Cardiac muscle cell (in vitro differentiated cells and primary cell): ENCODE measurements around the gene ST3GAL3. TPM values are rescaled to one million over a fixed set of nuclear protein-coding genes. Genes with fewer than 3 reads are reported as not detected.

Experiments
- DNase-seq, 2 donors: peaks; one replicate each; pipeline versions ENCODE4 v3.0.0 to v3.0.0-alpha.2; 2010 to 2017; ENCODE audit warnings: low read depth in 1 of 2, low spot score in 1 of 2
- H3K27ac ChIP-seq: fragments of 200-600 bp; sonication (generic); 2 replicates; pipeline ENCODE4 v1.5.1; 2016
- H3K27me3 ChIP-seq: fragments of 200-600 bp; sonication (generic); 2 replicates; pipeline ENCODE4 v1.6.0; 2016; ENCODE audit warnings: control low read depth
- H3K36me3 ChIP-seq: fragments of 200-600 bp; sonication (generic); 2 replicates; pipeline ENCODE4 v1.5.1; 2016; ENCODE audit warnings: control low read depth
- H3K4me1 ChIP-seq: fragments of 200-600 bp; sonication (generic); 2 replicates; pipeline ENCODE4 v1.8.1; 2017; ENCODE audit warnings: low read depth, mild to moderate bottlenecking, mixed run types
- H3K4me3 ChIP-seq: fragments of 200-600 bp; sonication (generic); 2 replicates; pipeline ENCODE4 v1.5.1; 2016; ENCODE audit warnings: mild to moderate bottlenecking
- H3K9me3 ChIP-seq: fragments of 200-600 bp; sonication (generic); 2 replicates; pipeline ENCODE4 v1.5.1; 2017; ENCODE audit warnings: low read depth, mild to moderate bottlenecking, control low read depth
- CTCF ChIP-seq: IDR thresholded peaks from 2 replicates; pipeline ENCODE4 v1.5.1; 2012; ENCODE audit warnings: low read depth, mild to moderate bottlenecking, low read length
- polyA plus RNA-seq: library from polyadenylated mRNA; unstranded; fragments of >200 nt; fragmentation: Nextera tagmentation; extraction: Ambion mirVana; gene quantifications from 2 replicates; pipeline ENCODE4 v1.2.1, GENCODE V29; 2016
- total RNA-seq: library from RNA; depleted of rRNA; stranded (reverse); fragments of >200 nt; gene quantifications from 2 replicates; pipeline ENCODE4 v1.2.3, GENCODE V29; 2016

Gene ST3GAL3
- total and polyA plus RNA-seq, 2 experiments from 2014 or later: 34.7 to 35.7 TPM

- no peak for DNase-seq
- no peak for TF ChIP-seq CTCF
- Histone ChIP-seq H3K9me3 (no peaks in the 10 kb centered on the region), H3K4me3 (no peak overlapping the region), H3K27me3 (no peaks in the 10 kb centered on the region), H3K36me3 (peaks cover 36% of the 10 kb centered on the region), H3K4me1 (no peaks in the 10 kb centered on the region), H3K27ac (no peak overlapping the region)
These were observed 28.4 kb upstream of the ST3GAL3 start for GRCh38 chr1:43678940-43679339.

- Histone ChIP-seq H3K9me3 (no peaks in the 10 kb centered on the region), H3K27me3 (no peaks in the 10 kb centered on the region), H3K36me3 (peaks cover 41% of the 10 kb centered on the region), H3K27ac (no peak overlapping the region), H3K4me3 (no peak overlapping the region), H3K4me1 (no peaks in the 10 kb centered on the region)
- DNase-seq: no peak
- no peak for TF ChIP-seq CTCF
These were observed 23.8 kb upstream of the ST3GAL3 start for GRCh38 chr1:43683560-43683959.

- no peak for DNase-seq
- TF ChIP-seq CTCF: no peak
- H3K36me3 ChIP-seq: peaks cover 63% of the 10 kb centered on the region
- no peaks in the 10 kb centered on the region for H3K9me3 ChIP-seq
- H3K4me1 ChIP-seq: no peaks in the 10 kb centered on the region
- H3K27me3 ChIP-seq: no peaks in the 10 kb centered on the region
- H3K4me3 ChIP-seq: no peak overlapping the region
- no peak overlapping the region for H3K27ac ChIP-seq
These were observed 20.5 kb upstream of the ST3GAL3 start for GRCh38 chr1:43686801-43687200.

GRCh38 chr1:43687301-43688108 lies 19.8 kb upstream of the ST3GAL3 start:
- Histone ChIP-seq H3K27me3 (no peaks in the 10 kb centered on the region), H3K36me3 (peaks cover 66% of the 10 kb centered on the region), H3K9me3 (no peaks in the 10 kb centered on the region), H3K4me3 (no peak overlapping the region), H3K4me1 (no peaks in the 10 kb centered on the region), H3K27ac (no peak overlapping the region)
- DNase-seq: peak in 1 of 2 donors; percentile 69
- TF ChIP-seq CTCF: no peak

- Histone ChIP-seq H3K27ac (no peak overlapping the region), H3K9me3 (no peaks in the 10 kb centered on the region), H3K27me3 (no peaks in the 10 kb centered on the region), H3K4me1 (no peaks in the 10 kb centered on the region), H3K36me3 (peaks cover 68% of the 10 kb centered on the region), H3K4me3 (no peak overlapping the region)
- TF ChIP-seq CTCF: no peak
- no peak for DNase-seq
These were observed 19.3 kb upstream of the ST3GAL3 start for GRCh38 chr1:43688109-43688387.

- Histone ChIP-seq H3K9me3 (no peaks in the 10 kb centered on the region), H3K27ac (no peak overlapping the region), H3K36me3 (peaks cover 71% of the 10 kb centered on the region), H3K4me1 (no peaks in the 10 kb centered on the region), H3K4me3 (no peak overlapping the region), H3K27me3 (no peaks in the 10 kb centered on the region)
- no peak for TF ChIP-seq CTCF
- DNase-seq: peak in 1 of 2 donors; percentile 79
These were observed 18.7 kb upstream of the ST3GAL3 start for GRCh38 chr1:43688594-43689000.
